NCI-H1930 (cell line): Measurements from ENCODE around the gene DNAAF6.

Experiments
- DNase-seq, 2 experiments: peaks; one replicate each; lab custom pipeline; 2025; lab: John Stamatoyannopoulos, UW

The DNAAF6 gene

DNA sequence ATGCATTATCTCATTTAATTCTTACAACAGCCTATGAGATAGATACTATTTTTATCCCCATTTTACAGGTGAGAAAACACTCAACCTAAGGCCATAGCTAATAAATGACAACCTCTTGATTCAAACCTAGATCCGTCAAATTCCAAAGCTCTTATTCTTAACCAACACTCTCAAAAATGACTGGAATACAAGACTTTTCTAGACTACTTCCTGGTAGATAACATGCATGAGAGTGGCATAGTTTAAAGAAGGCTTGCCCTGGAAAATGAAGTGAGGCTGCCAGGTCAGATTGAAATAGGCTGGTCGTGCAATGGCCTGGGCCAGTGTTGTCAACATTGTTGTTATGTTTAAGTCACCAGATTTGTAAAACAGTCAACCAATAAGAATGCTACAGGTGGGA lies 86.6 kb downstream of the DNAAF6 start:
- DNase-seq: no peak
